Measurements from ENCODE around the gene PVALB.

PVALB gene

GRCh38 chr22:36764641-36765040 lies 52.2 kb downstream of the PVALB start:
- Histone ChIP-seq H3K9me3 (ENCODE audit: control extremely low read depth in 1 of 5, control insufficient read depth in 4 of 5, insufficient read depth in 2 of 5, low read depth in 1 of 5, low read length in 4 of 5) (no peaks in the 10 kb centered on the region), H3K4me3 (ENCODE audit: control insufficient read depth in 1 of 7, extremely low read depth in 1 of 7, insufficient read depth in 4 of 7, low read depth in 2 of 7, low read length in 6 of 7) (no peak overlapping the region), H3K36me3 (ENCODE audit: control insufficient read depth in 4 of 4, insufficient read depth in 4 of 4, low read length in 3 of 4) (peaks cover 3 to 38% (median 9%) of the 10 kb centered on the region in 4 experiments), H3K27me3 (replicated peaks in 2 of 5; ENCODE audit: control insufficient read depth in 4 of 5, insufficient read depth in 5 of 5, low read length in 4 of 5) (no peaks in the 10 kb centered on the region), H3K27ac (ENCODE audit: insufficient read depth in 1 of 2, low read depth in 1 of 2, low read length in 2 of 2, poor library complexity in 1 of 2, severe bottlenecking in 2 of 2) (no peak overlapping the region), H3K4me1 (ENCODE audit: control extremely low read depth in 1 of 4, control insufficient read depth in 4 of 4, insufficient read depth in 4 of 4, low read length in 3 of 4) (peaks cover 0 to 4% (median 2%) of the 10 kb centered on the region in 4 experiments)
- 97% methylated on average over 6 of the region's 6 CpGs for WGBS (ENCODE audit: insufficient coverage)
- CTCF ChIA-PET: interaction anchor here (1.0 to 1.9 kb wide), 2 partner anchors 9 to 91 kb away, joined by 3 to 6 read pairs; no protein-coding TSS in a partner anchor
- DNase-seq: no peak
- POLR2A ChIA-PET: no interaction called here

GRCh38 chr22:36764060-36764459 lies 52.8 kb downstream of the PVALB start:
- Histone ChIP-seq H3K27ac (ENCODE audit: insufficient read depth in 1 of 2, low read depth in 1 of 2, low read length in 2 of 2, poor library complexity in 1 of 2, severe bottlenecking in 2 of 2) (no peak overlapping the region), H3K4me3 (ENCODE audit: control insufficient read depth in 1 of 7, extremely low read depth in 1 of 7, insufficient read depth in 4 of 7, low read depth in 2 of 7, low read length in 6 of 7) (no peak overlapping the region), H3K27me3 (replicated peaks in 2 of 5; ENCODE audit: control insufficient read depth in 4 of 5, insufficient read depth in 5 of 5, low read length in 4 of 5) (no peaks in the 10 kb centered on the region), H3K4me1 (ENCODE audit: control extremely low read depth in 1 of 4, control insufficient read depth in 4 of 4, insufficient read depth in 4 of 4, low read length in 3 of 4) (no peaks in the 10 kb centered on the region), H3K36me3 (ENCODE audit: control insufficient read depth in 4 of 4, insufficient read depth in 4 of 4, low read length in 3 of 4) (peaks cover 3 to 38% (median 9%) of the 10 kb centered on the region in 4 experiments), H3K9me3 (ENCODE audit: control extremely low read depth in 1 of 5, control insufficient read depth in 4 of 5, insufficient read depth in 2 of 5, low read depth in 1 of 5, low read length in 4 of 5) (no peaks in the 10 kb centered on the region)
- no peak for DNase-seq
- WGBS (ENCODE audit: insufficient coverage): 94% methylated on average over 9 of the region's 9 CpGs
- POLR2A ChIA-PET: no interaction called here
- CTCF ChIA-PET: interaction anchor here (1.8 kb wide), 1 partner anchor 11 kb away, joined by 10 read pairs; the partner anchor contains the start of gene IFT27

- Histone ChIP-seq H3K27me3 (replicated peaks in 2 of 5; ENCODE audit: control insufficient read depth in 4 of 5, insufficient read depth in 5 of 5, low read length in 4 of 5) (no peaks in the 10 kb centered on the region), H3K4me3 (ENCODE audit: control insufficient read depth in 1 of 7, extremely low read depth in 1 of 7, insufficient read depth in 4 of 7, low read depth in 2 of 7, low read length in 6 of 7) (no peak overlapping the region), H3K9me3 (ENCODE audit: control extremely low read depth in 1 of 5, control insufficient read depth in 4 of 5, insufficient read depth in 2 of 5, low read depth in 1 of 5, low read length in 4 of 5) (no peaks in the 10 kb centered on the region), H3K36me3 (ENCODE audit: control insufficient read depth in 4 of 4, insufficient read depth in 4 of 4, low read length in 3 of 4) (peaks cover 3 to 38% (median 9%) of the 10 kb centered on the region in 4 experiments), H3K27ac (ENCODE audit: insufficient read depth in 1 of 2, low read depth in 1 of 2, low read length in 2 of 2, poor library complexity in 1 of 2, severe bottlenecking in 2 of 2) (no peak overlapping the region), H3K4me1 (ENCODE audit: control extremely low read depth in 1 of 4, control insufficient read depth in 4 of 4, insufficient read depth in 4 of 4, low read length in 3 of 4) (no peaks in the 10 kb centered on the region)
- POLR2A ChIA-PET: no interaction called here
- CTCF ChIA-PET: interaction anchor here (0.5 to 2.2 kb wide), 3 partner anchors 10 to 270 kb away, joined by 3 to 10 read pairs (median 6); partner anchors contain the start of gene IFT27
- WGBS (ENCODE audit: insufficient coverage): 100% methylated on average over 7 of the region's 8 CpGs
- DNase-seq: no peak
Observed at GRCh38 chr22:36763576-36763975, 53.3 kb downstream of the PVALB start.

GRCh38 chr22:36762687-36763260 lies 54.1 kb downstream of the PVALB start:
- Histone ChIP-seq H3K27ac (ENCODE audit: insufficient read depth in 1 of 2, low read depth in 1 of 2, low read length in 2 of 2, poor library complexity in 1 of 2, severe bottlenecking in 2 of 2) (no peak overlapping the region), H3K9me3 (ENCODE audit: control extremely low read depth in 1 of 5, control insufficient read depth in 4 of 5, insufficient read depth in 2 of 5, low read depth in 1 of 5, low read length in 4 of 5) (no peaks in the 10 kb centered on the region), H3K36me3 (ENCODE audit: control insufficient read depth in 4 of 4, insufficient read depth in 4 of 4, low read length in 3 of 4) (peaks cover 3 to 38% (median 9%) of the 10 kb centered on the region in 4 experiments), H3K4me3 (ENCODE audit: control insufficient read depth in 1 of 7, extremely low read depth in 1 of 7, insufficient read depth in 4 of 7, low read depth in 2 of 7, low read length in 6 of 7) (no peak overlapping the region), H3K27me3 (replicated peaks in 2 of 5; ENCODE audit: control insufficient read depth in 4 of 5, insufficient read depth in 5 of 5, low read length in 4 of 5) (no peaks in the 10 kb centered on the region), H3K4me1 (ENCODE audit: control extremely low read depth in 1 of 4, control insufficient read depth in 4 of 4, insufficient read depth in 4 of 4, low read length in 3 of 4) (peaks cover 0 to under 1% (median 0%) of the 10 kb centered on the region in 4 experiments)
- ChIA-PET CTCF (interaction anchor here (0.7 to 2.2 kb wide), 3 partner anchors 9 to 166 kb away, joined by 3 to 10 read pairs (median 6); partner anchors contain the start of gene IFT27), POLR2A (no interaction called here)
- 96% methylated on average over 17 of the region's 17 CpGs for WGBS (ENCODE audit: insufficient coverage)
- no peak for DNase-seq

GRCh38 chr22:36761553-36762240 lies 55.1 kb downstream of the PVALB start:
- no peaks in the 10 kb centered on the region for H3K27me3 ChIP-seq (replicated peaks in 2 of 5; ENCODE audit: control insufficient read depth in 4 of 5, insufficient read depth in 5 of 5, low read length in 4 of 5)
- peaks cover 0 to 31% (median 9%) of the 10 kb centered on the region in 4 experiments for H3K36me3 ChIP-seq (ENCODE audit: control insufficient read depth in 4 of 4, insufficient read depth in 4 of 4, low read length in 3 of 4)
- DNase-seq: no peak
- H3K4me1 ChIP-seq (ENCODE audit: control extremely low read depth in 1 of 4, control insufficient read depth in 4 of 4, insufficient read depth in 4 of 4, low read length in 3 of 4): peaks cover 0 to 2% (median 0%) of the 10 kb centered on the region in 4 experiments
- ChIA-PET POLR2A (no interaction called here), CTCF (interaction anchor here (0.6 to 2.2 kb wide), 3 partner anchors 8 to 12 kb away, joined by 5 to 6 read pairs (median 6); no protein-coding TSS in a partner anchor)
- H3K27ac ChIP-seq (ENCODE audit: insufficient read depth in 1 of 2, low read depth in 1 of 2, low read length in 2 of 2, poor library complexity in 1 of 2, severe bottlenecking in 2 of 2): no peak overlapping the region
- H3K4me3 ChIP-seq (ENCODE audit: control insufficient read depth in 1 of 7, extremely low read depth in 1 of 7, insufficient read depth in 4 of 7, low read depth in 2 of 7, low read length in 6 of 7): no peak overlapping the region
- 100% methylated on average over 7 of the region's 10 CpGs for WGBS (ENCODE audit: insufficient coverage)
- H3K9me3 ChIP-seq (ENCODE audit: control extremely low read depth in 1 of 5, control insufficient read depth in 4 of 5, insufficient read depth in 2 of 5, low read depth in 1 of 5, low read length in 4 of 5): no peaks in the 10 kb centered on the region

- H3K36me3 ChIP-seq (ENCODE audit: control insufficient read depth in 4 of 4, insufficient read depth in 4 of 4, low read length in 3 of 4): peaks cover 0 to 25% (median 7%) of the 10 kb centered on the region in 4 experiments
- POLR2A ChIA-PET: no interaction called here
- H3K27ac ChIP-seq (ENCODE audit: insufficient read depth in 1 of 2, low read depth in 1 of 2, low read length in 2 of 2, poor library complexity in 1 of 2, severe bottlenecking in 2 of 2): no peak overlapping the region
- no peak overlapping the region for H3K4me3 ChIP-seq (ENCODE audit: control insufficient read depth in 1 of 7, extremely low read depth in 1 of 7, insufficient read depth in 4 of 7, low read depth in 2 of 7, low read length in 6 of 7)
- CTCF ChIA-PET: interaction anchor here (0.8 to 2.1 kb wide), 2 partner anchors 9 to 13 kb away, joined by 6 to 11 read pairs; no protein-coding TSS in a partner anchor
- H3K27me3 ChIP-seq (replicated peaks in 2 of 5; ENCODE audit: control insufficient read depth in 4 of 5, insufficient read depth in 5 of 5, low read length in 4 of 5): peaks cover 0 to 4% (median 0%) of the 10 kb centered on the region in 5 experiments
- 93% methylated on average over 10 of the region's 11 CpGs for WGBS (ENCODE audit: insufficient coverage)
- DNase-seq: no peak
- H3K4me1 ChIP-seq (ENCODE audit: control extremely low read depth in 1 of 4, control insufficient read depth in 4 of 4, insufficient read depth in 4 of 4, low read length in 3 of 4): peaks cover 0 to 8% (median 0%) of the 10 kb centered on the region in 4 experiments
- H3K9me3 ChIP-seq (ENCODE audit: control extremely low read depth in 1 of 5, control insufficient read depth in 4 of 5, insufficient read depth in 2 of 5, low read depth in 1 of 5, low read length in 4 of 5): no peaks in the 10 kb centered on the region
Observed at GRCh38 chr22:36760786-36761185, 56.0 kb downstream of the PVALB start.

Data from common myeloid progenitor, CD34-positive (primary cell).